HEK293 (cell line): ENCODE measurements around the gene UBA3.
A peak's percentile ranks its signal among the peaks of the same experiment; 100 is the strongest.

Experiments
- CTCF ChIA-PET: fragments of 350-600 bp; formaldehyde crosslinking; extraction: SDS; loops from one replicate; lab custom pipeline; 2021; ENCODE audit warnings: antibody characterized with exemption; lab: Yijun Ruan, JAX
- POLR2A ChIA-PET: fragments of 300-600 bp; formaldehyde crosslinking; extraction: SDS; loops from one replicate; lab custom pipeline; 2020; ENCODE audit warnings: antibody characterized with exemption, inconsistent platforms; lab: Yijun Ruan, JAX
- H3K27ac ChIP-seq: fragments of 200-500 bp; sonication (Bioruptor generic); 2 replicates; pipeline ENCODE4 v1.5.1; 2014; ENCODE audit warnings: low read depth, low read length, control low read depth, inconsistent platforms; ENCODE audit errors: extremely low read depth
- H3K36me3 ChIP-seq, 2 experiments: fragments of 200-500 bp in 1 of 2; sonication (Bioruptor generic) in 1 of 2; 1 replicate in 1 of 2; 2 replicates in 1 of 2; pipeline ENCODE4 v1.5.1; 2014 to 2017; ENCODE audit warnings: inconsistent platforms in 2 of 2, low read length in 2 of 2; ENCODE audit not compliant: control insufficient read depth in 2 of 2, insufficient read depth in 1 of 2
- H3K4me1 ChIP-seq: fragments of 200-500 bp; sonication (Bioruptor generic); 2 replicates; pipeline ENCODE4 v1.5.1; 2014; ENCODE audit warnings: mild to moderate bottlenecking, low read length, inconsistent platforms; ENCODE audit not compliant: control insufficient read depth, insufficient read depth
- H3K4me3 ChIP-seq: 2 replicates; pipeline ENCODE4 v1.5.1; 2011; ENCODE audit warnings: low read depth, mild to moderate bottlenecking, control low read depth, low read length, moderate library complexity
- H3K9me3 ChIP-seq: fragments of 200-500 bp; sonication (Bioruptor generic); 2 replicates; pipeline ENCODE4 v1.5.1; 2014; ENCODE audit warnings: low read depth, low read length, inconsistent platforms; ENCODE audit not compliant: control insufficient read depth, insufficient read depth
- BCL11A ChIP-seq: fragments of 450-650 bp; formaldehyde crosslinking; IDR thresholded peaks from 2 replicates; pipeline ENCODE4 v1.5.1; 2016; ENCODE audit warnings: low read depth, missing biosample characterization, missing genetic modification characterization
- CTCF ChIP-seq: fragments of 450-650 bp; formaldehyde crosslinking; IDR thresholded peaks from 2 replicates; pipeline ENCODE4 v1.5.1; 2016; ENCODE audit warnings: missing biosample characterization, missing genetic modification characterization
- HOXA7 ChIP-seq: sonication (generic); formaldehyde crosslinking; IDR thresholded peaks from 2 replicates; pipeline ENCODE4 v1.8.1; 2022; ENCODE audit warnings: missing genetic modification reagents, borderline replicate concordance
- IKZF3 ChIP-seq: fragments of 450-650 bp; IDR thresholded peaks from 2 replicates; pipeline ENCODE4 v1.5.0; 2018; ENCODE audit warnings: missing biosample characterization, mild to moderate bottlenecking, missing genetic modification characterization, moderate library complexity
- KLF1 ChIP-seq: fragments of 450-650 bp; formaldehyde crosslinking; IDR thresholded peaks from 2 replicates; pipeline ENCODE4 v1.5.1; 2016; ENCODE audit warnings: missing biosample characterization, missing genetic modification characterization
- KLF9 ChIP-seq: fragments of 450-650 bp; formaldehyde crosslinking; IDR thresholded peaks from 2 replicates; pipeline ENCODE4 v1.5.1; 2016; ENCODE audit warnings: missing biosample characterization, missing genetic modification characterization, low read depth
- SCRT2 ChIP-seq: fragments of 450-650 bp; formaldehyde crosslinking; IDR thresholded peaks from 2 replicates; pipeline ENCODE4 v1.5.1; 2016; ENCODE audit warnings: missing biosample characterization, missing genetic modification characterization
- ZBTB20 ChIP-seq: fragments of 450-650 bp; formaldehyde crosslinking; IDR thresholded peaks from 2 replicates; pipeline ENCODE4 v1.5.1; 2016; ENCODE audit warnings: missing biosample characterization, missing genetic modification characterization
- ZBTB48 ChIP-seq: fragments of 450-650 bp; formaldehyde crosslinking; IDR thresholded peaks from 2 replicates; pipeline ENCODE4 v1.5.1; 2016; ENCODE audit warnings: missing biosample characterization, missing genetic modification characterization
- ZNF138 ChIP-seq: fragments of 450-650 bp; formaldehyde crosslinking; IDR thresholded peaks from 2 replicates; pipeline ENCODE4 v1.5.1; 2016; ENCODE audit warnings: missing biosample characterization, missing genetic modification characterization, borderline replicate concordance
- ZNF221 ChIP-seq: fragments of 450-650 bp; formaldehyde crosslinking; IDR thresholded peaks from 2 replicates; pipeline ENCODE4 v1.5.1; 2017; ENCODE audit warnings: missing biosample characterization, missing genetic modification characterization, borderline replicate concordance
- ZNF248 ChIP-seq: fragments of 450-650 bp; formaldehyde crosslinking; IDR thresholded peaks from 2 replicates; pipeline ENCODE4 v1.5.1; 2017; ENCODE audit warnings: missing biosample characterization, missing genetic modification characterization
- ZNF302 ChIP-seq: fragments of 450-650 bp; formaldehyde crosslinking; IDR thresholded peaks from 2 replicates; pipeline ENCODE4 v1.5.1; 2016; ENCODE audit warnings: missing biosample characterization, missing genetic modification characterization, low read depth
- ZNF311 ChIP-seq: fragments of 450-650 bp; formaldehyde crosslinking; IDR thresholded peaks from 2 replicates; pipeline ENCODE4 v1.5.1; 2017; ENCODE audit warnings: missing biosample characterization, missing genetic modification characterization, borderline replicate concordance
- ZNF354C ChIP-seq: fragments of 450-650 bp; formaldehyde crosslinking; IDR thresholded peaks from 2 replicates; pipeline ENCODE4 v1.5.1; 2016; ENCODE audit warnings: missing biosample characterization, missing genetic modification characterization, low read depth, borderline replicate concordance
- ZNF398 ChIP-seq: fragments of 450-650 bp; formaldehyde crosslinking; IDR thresholded peaks from 2 replicates; pipeline ENCODE4 v1.5.1; 2017; ENCODE audit warnings: missing biosample characterization, missing genetic modification characterization
- ZNF513 ChIP-seq: fragments of 450-650 bp; IDR thresholded peaks from 2 replicates; pipeline ENCODE4 v1.5.1; 2018; ENCODE audit warnings: missing biosample characterization, missing genetic modification characterization
- ZNF518A ChIP-seq: fragments of 450-650 bp; formaldehyde crosslinking; conservative IDR thresholded peaks from 2 replicates; pipeline ENCODE4 v1.5.1; 2016; ENCODE audit warnings: low read depth, missing biosample characterization, missing genetic modification characterization
- ZNF548 ChIP-seq: fragments of 450-650 bp; formaldehyde crosslinking; IDR thresholded peaks from 2 replicates; pipeline ENCODE4 v1.5.1; 2016; ENCODE audit warnings: missing biosample characterization, missing genetic modification characterization
- ZNF768 ChIP-seq: fragments of 450-650 bp; formaldehyde crosslinking; IDR thresholded peaks from 2 replicates; pipeline ENCODE4 v1.5.1; 2018; ENCODE audit warnings: missing biosample characterization, mild to moderate bottlenecking, missing genetic modification characterization
- ZNF837 ChIP-seq: fragments of 450-650 bp; formaldehyde crosslinking; IDR thresholded peaks from 2 replicates; pipeline ENCODE4 v1.5.1; 2016; ENCODE audit warnings: missing biosample characterization, missing genetic modification characterization

Gene UBA3

GRCh38 chr3:69119681-69120080 lies 39.5 kb upstream of the UBA3 start:
- Histone ChIP-seq H3K4me1 (no peaks in the 10 kb centered on the region), H3K4me3 (no peak overlapping the region), H3K36me3 (no peaks in the 10 kb centered on the region), H3K9me3 (no peaks in the 10 kb centered on the region), H3K27ac (no peak overlapping the region)
- POLR2A ChIA-PET, result no interaction called here
- CTCF ChIA-PET, result interaction anchor here (0.6 to 4.1 kb wide), 17 partner anchors 13 to 552 kb away, joined by 3 to 42 read pairs (median 3); no protein-coding TSS in a partner anchor
- TF ChIP-seq ZNF513 (tag by site-specific recombination) (peak; percentile 96), ZNF837 (tag by site-specific recombination) (no peak)

- TF ChIP-seq ZNF548 (tag by site-specific recombination) (no peak), ZNF518A (no peak), ZBTB48 (no peak), ZNF398 (tag by site-specific recombination) (no peak), ZNF221 (tag by site-specific recombination) (no peak), ZNF311 (tag by site-specific recombination) (no peak), KLF1 (tag by site-specific recombination) (no peak), CTCF (tag by site-specific recombination) (no peak)
- Histone ChIP-seq H3K4me3 (no peak overlapping the region), H3K27ac (no peak overlapping the region), H3K36me3 (no peaks in the 10 kb centered on the region), H3K4me1 (no peaks in the 10 kb centered on the region), H3K9me3 (no peaks in the 10 kb centered on the region)
- ChIA-PET CTCF (interaction anchor here (0.6 to 4.1 kb wide), 7 partner anchors 13 to 552 kb away, joined by 3 to 42 read pairs (median 5); no protein-coding TSS in a partner anchor), POLR2A (no interaction called here)
Measured at GRCh38 chr3:69119138-69119537, 39.0 kb upstream of the UBA3 start.

- Histone ChIP-seq H3K27ac (no peak overlapping the region), H3K4me1 (no peaks in the 10 kb centered on the region), H3K36me3 (no peaks in the 10 kb centered on the region), H3K4me3 (no peak overlapping the region), H3K9me3 (no peaks in the 10 kb centered on the region)
- ChIA-PET POLR2A (no interaction called here), CTCF (interaction anchor here (0.6 to 4.1 kb wide), 6 partner anchors 12 to 292 kb away, joined by 3 to 42 read pairs (median 7); no protein-coding TSS in a partner anchor)
- no peak for TF ChIP-seq ZNF302 (tag by site-specific recombination)
- no peak for TF ChIP-seq SCRT2 (tag by site-specific recombination)
- no peak for TF ChIP-seq ZNF768 (tag by site-specific recombination)
- no peak for TF ChIP-seq HOXA7 (CRISPR knock-in tag)
- no peak for TF ChIP-seq ZNF548 (tag by site-specific recombination)
- no peak for TF ChIP-seq ZBTB20
- TF ChIP-seq KLF9 (tag by site-specific recombination), result no peak
- TF ChIP-seq ZNF138 (tag by site-specific recombination), result no peak
- no peak for TF ChIP-seq BCL11A
- no peak for TF ChIP-seq ZNF248
- TF ChIP-seq IKZF3, result no peak
- no peak for TF ChIP-seq ZNF354C (tag by site-specific recombination)
- no peak for TF ChIP-seq ZNF837 (tag by site-specific recombination)
Measured at GRCh38 chr3:69118555-69118954, 38.4 kb upstream of the UBA3 start.
